ENCODE measurements around the gene TAC4. TPM values are rescaled to one million over a fixed set of nuclear protein-coding genes. Genes with fewer than 3 reads are reported as not detected.

The TAC4 gene, protein sequence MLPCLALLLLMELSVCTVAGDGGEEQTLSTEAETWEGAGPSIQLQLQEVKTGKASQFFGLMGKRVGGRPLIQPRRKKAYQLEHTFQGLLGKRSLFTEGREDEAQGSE
- not detected in 2 replicates for total RNA-seq

DNA sequence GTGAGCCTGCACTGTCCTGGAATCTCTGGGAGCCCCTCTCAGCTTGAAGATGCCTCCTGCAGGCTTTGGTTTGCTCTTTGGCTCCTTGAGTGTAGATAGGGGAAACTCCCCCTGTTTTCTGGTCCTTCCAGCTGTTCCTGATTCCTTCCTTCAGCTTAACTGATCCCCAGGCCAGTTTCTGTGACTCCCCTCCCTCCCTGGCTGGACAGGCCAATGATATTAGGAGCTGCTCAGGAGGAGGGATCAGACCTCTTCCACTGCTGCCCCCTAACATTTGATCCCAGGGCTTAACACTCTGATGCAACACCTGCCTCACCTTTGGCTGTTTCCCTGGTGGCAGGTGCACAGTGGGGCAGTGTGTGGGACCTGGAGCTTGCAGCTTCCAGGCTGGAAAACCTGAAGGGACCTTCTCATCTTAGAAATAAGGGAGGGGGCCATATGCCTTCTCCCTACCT is at the start of gene TAC4:
TSS of gene TAC4 (minus strand) at position 51 of the 455 bp plus-strand sequence. CDS start 52 bp downstream, outside the sequence.

DNA sequence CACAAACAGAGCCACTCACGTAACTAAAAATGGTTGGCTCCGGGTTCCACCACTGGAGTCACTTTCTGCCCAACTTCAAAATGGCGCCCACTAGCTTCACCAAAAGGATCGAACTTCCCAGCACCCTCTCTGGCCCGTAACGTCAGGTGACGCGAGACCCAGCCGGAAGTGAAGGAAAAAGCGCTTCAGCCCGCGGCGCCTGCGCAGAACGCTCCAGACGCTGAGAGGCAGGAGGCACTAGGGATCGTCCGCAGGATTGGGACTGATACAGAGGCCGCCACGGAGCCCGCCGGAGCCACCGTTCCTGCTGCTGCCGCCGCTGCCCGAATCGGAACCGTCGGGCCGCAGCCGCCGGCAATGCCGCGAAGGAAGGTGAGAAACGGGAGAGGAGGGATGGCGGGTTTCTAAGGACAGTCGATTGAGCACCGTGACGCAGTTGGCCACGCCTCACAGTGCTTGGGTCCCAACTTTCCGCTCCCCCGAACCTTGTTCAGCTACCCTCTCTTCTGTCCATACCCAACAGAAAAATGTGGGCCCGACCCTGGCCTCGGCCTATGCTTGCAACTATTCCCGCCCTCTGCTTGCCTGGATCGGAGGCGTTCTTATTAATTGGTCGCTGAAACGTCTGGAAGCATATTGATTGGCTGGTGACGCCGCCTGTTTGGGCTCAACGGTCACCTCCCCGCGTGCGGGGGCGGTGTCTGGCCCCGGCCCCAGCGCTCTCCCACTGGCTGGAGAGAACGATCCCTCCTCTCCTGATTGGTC is 59.2 kb downstream of the TAC4 start, which contains the start of gene KAT7:
TSS of gene KAT7 (plus strand) at position 204 of the 765 bp plus-strand sequence. CDS start at position 358, 154 bp downstream.

Other genes starting within 250 kb of the TAC4 start
- gene SPOP, start 170.0 kb downstream of the TAC4 start, total RNA-seq = 61.1 and 69.5 TPM in 2 replicates
- gene SLC35B1, start 140.1 kb downstream of the TAC4 start, total RNA-seq = 44.8 and 90.1 TPM in 2 replicates
- 2.7 and 3.8 TPM in 2 replicates for gene FAM117A, start 83.9 kb downstream of the TAC4 start, total RNA-seq
- gene KAT7, start 59.4 kb downstream of the TAC4 start, total RNA-seq = 38.5 and 44.8 TPM in 2 replicates
- 0.11 TPM in 1 of 2 replicates, not detected in the other for gene DLX4, start 121.1 kb upstream of the TAC4 start, total RNA-seq
- under 0.01 and 0.33 TPM in 2 replicates for gene DLX3, start 147.2 kb upstream of the TAC4 start, total RNA-seq
- gene ITGA3, start 208.0 kb upstream of the TAC4 start, total RNA-seq = 35.3 and 92.4 TPM in 2 replicates
- gene PDK2, start 247.3 kb upstream of the TAC4 start, total RNA-seq = 31.4 and 57.7 TPM in 2 replicates